ENCODE measurements around the gene GMFB. TPM values are rescaled to one million over a fixed set of nuclear protein-coding genes. Genes with fewer than 3 reads are reported as not detected.

GMFB gene
- total and polyA plus RNA-seq, 10 of the 15 experiments (the other 5 are each of a cell fraction or from before 2014, with no cell fraction given) = 29.3 to 71.0 (median 50.8) TPM

GRCh38 chr14:54509546-54510501 is 21.0 kb upstream of the GMFB start, which contains the start of gene CGRRF1 (continued):
- TF ChIP-seq KDM1A (IDR thresholded peaks at IDR 0.05; ENCODE audit: borderline replicate concordance) (no peak), IRF3 (IDR thresholded peaks at IDR 0.05) (no peak), SMAD5 (IDR thresholded peaks at IDR 0.05; ENCODE audit: low read depth) (peak; percentile 50; the same call in 1 of the 2 replicates), PKNOX1 (IDR thresholded peaks at IDR 0.05) (peak; percentile 97), EZH2 (IDR thresholded peaks at IDR 0.05; ENCODE audit: borderline replicate concordance, control insufficient read depth, low read depth, low read length) (no peak), PAX5 (IDR thresholded peaks at IDR 0.05; ENCODE audit: borderline replicate concordance, low read depth, low read length) (0 out of 2 replicates have a peak, but pooled peaks have one; percentile 27), NBN (IDR thresholded peaks at IDR 0.05) (peak; percentile 31; the same call in 1 of the 2 replicates), ZNF24 (IDR thresholded peaks at IDR 0.05) (no peak), DPF2 (IDR thresholded peaks at IDR 0.05) (peak; percentile 42), CEBPB (IDR thresholded peaks at IDR 0.05; ENCODE audit: borderline replicate concordance in 1 of 2, low read depth in 2 of 2, low read length in 2 of 2) (no peak), ELK1 (IDR thresholded peaks at IDR 0.05; ENCODE audit: low read depth, low read length) (no peak; the same call in 1 of the 2 replicates), RCOR1 (conservative IDR thresholded peaks at IDR 0.05; ENCODE audit: low read depth, low read length) (no peak), CREM (IDR thresholded peaks at IDR 0.05; ENCODE audit: low read depth) (peak; percentile 53; the same call in 1 of the 2 replicates), POLR2AphosphoS5 (IDR thresholded peaks at IDR 0.05; ENCODE audit: low read length) (peak; percentile 71; the same call in 1 of the 2 replicates), HCFC1 (IDR thresholded peaks at IDR 0.05; ENCODE audit: low read length) (peak; percentile 58), CHD2 (IDR thresholded peaks at IDR 0.05; ENCODE audit: borderline replicate concordance, low read depth, low read length) (peak; percentile 88), CEBPZ (IDR thresholded peaks at IDR 0.05; ENCODE audit: low read depth, low read length) (no peak)
